OCI-LY3 (cell line): Measurements from ENCODE around the gene CIP2A.

Source experiments
- EZH2phosphoT487 ChIP-seq: fragments of 200-600 bp; shearing (Covaris generic); IDR thresholded peaks from 2 replicates; pipeline ENCODE4 v1.6.1; 2018; ENCODE audit warnings: antibody characterized with exemption, mixed run types, low read depth
- TF ChIP-seq, protein P1 (sequence below): fragments of 200-600, 300-600 bp; sonication (generic); IDR thresholded peaks from 2 replicates; pipeline ENCODE4 v1.5.1; 2014; ENCODE audit warnings: antibody characterized with exemption, low read length, low read depth

DNA sequence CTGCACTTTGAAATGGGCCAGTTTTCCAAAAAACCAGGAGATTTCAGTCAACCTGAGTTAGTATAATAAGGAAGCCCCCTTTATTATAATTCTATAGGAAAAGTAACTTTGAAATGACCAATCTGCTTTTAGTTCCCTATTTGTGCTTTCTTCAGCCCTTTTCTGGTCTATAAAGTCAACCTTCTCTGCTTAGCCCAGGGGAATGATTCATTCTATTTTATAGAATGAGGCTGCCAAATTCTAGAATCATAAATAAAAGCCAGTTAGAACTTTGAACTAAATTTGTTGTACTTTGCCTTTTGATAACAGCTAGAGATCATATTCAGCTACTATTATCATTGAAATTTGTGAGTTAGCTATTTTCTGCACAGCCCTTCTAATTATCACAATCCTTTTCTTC is 24.7 kb downstream of the CIP2A start:
- TF ChIP-seq, protein P1, sequence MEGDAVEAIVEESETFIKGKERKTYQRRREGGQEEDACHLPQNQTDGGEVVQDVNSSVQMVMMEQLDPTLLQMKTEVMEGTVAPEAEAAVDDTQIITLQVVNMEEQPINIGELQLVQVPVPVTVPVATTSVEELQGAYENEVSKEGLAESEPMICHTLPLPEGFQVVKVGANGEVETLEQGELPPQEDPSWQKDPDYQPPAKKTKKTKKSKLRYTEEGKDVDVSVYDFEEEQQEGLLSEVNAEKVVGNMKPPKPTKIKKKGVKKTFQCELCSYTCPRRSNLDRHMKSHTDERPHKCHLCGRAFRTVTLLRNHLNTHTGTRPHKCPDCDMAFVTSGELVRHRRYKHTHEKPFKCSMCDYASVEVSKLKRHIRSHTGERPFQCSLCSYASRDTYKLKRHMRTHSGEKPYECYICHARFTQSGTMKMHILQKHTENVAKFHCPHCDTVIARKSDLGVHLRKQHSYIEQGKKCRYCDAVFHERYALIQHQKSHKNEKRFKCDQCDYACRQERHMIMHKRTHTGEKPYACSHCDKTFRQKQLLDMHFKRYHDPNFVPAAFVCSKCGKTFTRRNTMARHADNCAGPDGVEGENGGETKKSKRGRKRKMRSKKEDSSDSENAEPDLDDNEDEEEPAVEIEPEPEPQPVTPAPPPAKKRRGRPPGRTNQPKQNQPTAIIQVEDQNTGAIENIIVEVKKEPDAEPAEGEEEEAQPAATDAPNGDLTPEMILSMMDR: no peak
- TF ChIP-seq EZH2phosphoT487: no peak
